ENCODE data around the gene C2CD4D.
"Not testable (repeated sequence)": the region's sequence is repeated elsewhere in the genome, so short reads cannot be mapped to it uniquely, and the experiment has no call there.

Gene C2CD4D

GRCh38 chr1:151839457-151840403, at the start of gene C2CD4D:
Gene C2CD4D (minus strand): TSS chr1:151839820. CDS start chr1:151838989, 831 bp downstream.
- no peak for TF ChIP-seq CTCF (IDR thresholded peaks at IDR 0.05; ENCODE audit: low read depth, low read length)
- peak within 1 kb of the TSS; percentile 15 to 18 for H3K4me3 ChIP-seq (replicated peaks in 1 of 2; ENCODE audit: low read depth in 2 of 2, low read length in 2 of 2)
- no peak for DNase-seq (ENCODE audit: low read depth in 2 of 2)

- DNase-seq (ENCODE audit: low read depth in 2 of 2) = peak; percentile 11 to 42
- H3K4me3 ChIP-seq (replicated peaks in 1 of 2; ENCODE audit: low read depth in 2 of 2, low read length in 2 of 2) = no peak overlapping the region
- peak; percentile 33 for TF ChIP-seq CTCF (IDR thresholded peaks at IDR 0.05; ENCODE audit: low read depth, low read length)
Observed at GRCh38 chr1:151888972-151889570, 49.5 kb upstream of the C2CD4D start.

- DNase-seq (ENCODE audit: low read depth in 2 of 2) = peak; percentile 79 to 94
Observed at GRCh38 chr1:151887028-151887427, 47.4 kb upstream of the C2CD4D start.

GRCh38 chr1:151885479-151885878, 45.9 kb upstream of the C2CD4D start:
- TF ChIP-seq CTCF (IDR thresholded peaks at IDR 0.05; ENCODE audit: low read depth, low read length) = no peak
- H3K4me3 ChIP-seq (replicated peaks in 1 of 2; ENCODE audit: low read depth in 2 of 2, low read length in 2 of 2) = no peak overlapping the region
- DNase-seq (ENCODE audit: low read depth in 2 of 2) = peak in 1 of 2 donors; percentile 46

More at GRCh38 chr1:151887028-151887427, 47.4 kb upstream of the C2CD4D start:
- TF ChIP-seq CTCF (IDR thresholded peaks at IDR 0.05; ENCODE audit: low read depth, low read length) = no peak
- no peak overlapping the region for H3K4me3 ChIP-seq (replicated peaks in 1 of 2; ENCODE audit: low read depth in 2 of 2, low read length in 2 of 2)

- H3K4me3 ChIP-seq (replicated peaks in 1 of 2; ENCODE audit: low read depth in 2 of 2, low read length in 2 of 2); DNase-seq (ENCODE audit: low read depth in 2 of 2): not testable (repeated sequence)
Observed at GRCh38 chr1:151884879-151885278, 45.3 kb upstream of the C2CD4D start.

- H3K4me3 ChIP-seq (replicated peaks in 1 of 2; ENCODE audit: low read depth in 2 of 2, low read length in 2 of 2); DNase-seq (ENCODE audit: low read depth in 2 of 2): not testable (repeated sequence)
Observed at GRCh38 chr1:151884445-151884844, 44.8 kb upstream of the C2CD4D start.

GRCh38 chr1:151883898-151884297, 44.3 kb upstream of the C2CD4D start:
- not testable (repeated sequence) for DNase-seq (ENCODE audit: low read depth in 2 of 2); H3K4me3 ChIP-seq (replicated peaks in 1 of 2; ENCODE audit: low read depth in 2 of 2, low read length in 2 of 2)

- not testable (repeated sequence) for DNase-seq (ENCODE audit: low read depth in 2 of 2); H3K4me3 ChIP-seq (replicated peaks in 1 of 2; ENCODE audit: low read depth in 2 of 2, low read length in 2 of 2)
Observed at GRCh38 chr1:151882918-151883317, 43.3 kb upstream of the C2CD4D start.

Measured in cardiac fibroblast (primary cell).